K562 (cell line): ENCODE data around the gene BPHL. TPM values are rescaled to one million over a fixed set of nuclear protein-coding genes. Genes with fewer than 3 reads are reported as not detected.

Source experiments
- ATAC-seq: fragments of 200-7000 bp; cut with Tn5 transposase; 3 replicates; pipeline ENCODE4 v1.9.1; 2020; ENCODE audit warnings: moderate library complexity
- BruUV-seq: library from RNA; stranded (reverse); fragments of 400-500 nt; replicated peaks from 2 replicates; lab custom pipeline; 2021; lab: Mats Ljungman, UMichigan
- CTCF ChIA-PET: fragments of 300-600 bp; formaldehyde crosslinking; extraction: SDS; loops from one replicate; lab custom pipeline; 2021; ENCODE audit warnings: low intra/inter-chr PET ratio; lab: Yijun Ruan, JAX
- POLR2A ChIA-PET: fragments of 300-600, 350-650 bp; sonication (Branson Sonifier 250); formaldehyde crosslinking; extraction: SDS; loops from one replicate; lab custom pipeline; 2021; ENCODE audit warnings: antibody characterized with exemption, inconsistent platforms; lab: Yijun Ruan, JAX
- DNase-seq, 4 experiments: peaks; one replicate each; pipeline versions ENCODE4 v3.0.0 to v3.0.0-alpha.2; 2011 to 2018; ENCODE audit warnings: low spot score in 3 of 4, mixed read lengths in 3 of 4; ENCODE audit errors: extremely low read depth in 1 of 4
- FAIRE-seq: peaks from 2 replicates; lab custom pipeline; 2011; peaks lifted over from hg19 to GRCh38; lab: Jason Lieb, UNC
- H2AFZ ChIP-seq: 2 replicates; pipeline ENCODE4 v1.6.0; 2011; ENCODE audit warnings: low read depth, low read length, control low read depth, inconsistent platforms
- H3K27ac ChIP-seq: fragments of 200-600 bp; 3 replicates; pipeline ENCODE4 v1.8.0; 2011; ENCODE audit warnings: low read depth, mild to moderate bottlenecking, control low read depth, inconsistent platforms, low read length, moderate library complexity, mixed read lengths; ENCODE audit errors: extremely low read depth
- H3K27me3 ChIP-seq, 2 experiments: fragments of 300-600 bp in 1 of 2; 2 replicates in 1 of 2; 3 replicates in 1 of 2; pipeline versions ENCODE4 v1.6.0 to v1.8.0; 2011; ENCODE audit warnings: inconsistent platforms in 2 of 2, low read length in 2 of 2, mild to moderate bottlenecking in 1 of 2, mixed read lengths in 1 of 2, moderate library complexity in 1 of 2; ENCODE audit not compliant: control insufficient read depth in 2 of 2, insufficient read depth in 2 of 2
- H3K36me3 ChIP-seq: fragments of 300-600 bp; 3 replicates; pipeline ENCODE4 v1.8.0; 2011; ENCODE audit warnings: mild to moderate bottlenecking, low read length, inconsistent platforms; ENCODE audit not compliant: control insufficient read depth, insufficient read depth
- H3K4me1 ChIP-seq, 2 experiments: fragments of 200-600 bp in 1 of 2; replicated peaks in 1 of 2; 2 replicates in 1 of 2; 3 replicates in 1 of 2; pipeline versions ENCODE4 v1.5.1 to v1.8.0; 2011; ENCODE audit warnings: inconsistent platforms in 2 of 2, low read length in 2 of 2, mild to moderate bottlenecking in 1 of 2, mixed read lengths in 1 of 2, moderate library complexity in 1 of 2; ENCODE audit not compliant: control insufficient read depth in 2 of 2, insufficient read depth in 2 of 2
- H3K4me2 ChIP-seq: 2 replicates; pipeline ENCODE4 v1.6.1; 2011; ENCODE audit warnings: low read length, control low read depth, inconsistent platforms, mixed read lengths; ENCODE audit not compliant: insufficient read depth
- H3K4me3 ChIP-seq: fragments of 200-600 bp; sonication (generic), shearing (Covaris generic); 2 replicates; pipeline ENCODE4 v1.5.1; 2016; ENCODE audit warnings: control low read depth, inconsistent platforms
- H3K79me2 ChIP-seq: fragments of 200-600 bp; 3 replicates; pipeline ENCODE4 v1.8.0; 2011; ENCODE audit warnings: low read length, inconsistent platforms; ENCODE audit not compliant: control insufficient read depth, insufficient read depth
- H3K9ac ChIP-seq, 2 experiments: 2 replicates each; pipeline versions ENCODE4 v1.6.0 to v1.6.1; 2011; ENCODE audit warnings: low read depth in 2 of 2, low read length in 2 of 2, control low read depth in 1 of 2, inconsistent platforms in 1 of 2, mild to moderate bottlenecking in 1 of 2, mixed read lengths in 1 of 2; ENCODE audit not compliant: insufficient read depth in 1 of 2
- H3K9me1 ChIP-seq: one replicate; pipeline ENCODE4 v1.6.0; 2011; ENCODE audit warnings: inconsistent platforms, mild to moderate bottlenecking, low read length, moderate library complexity; ENCODE audit not compliant: control insufficient read depth, insufficient read depth
- H3K9me3 ChIP-seq: replicated peaks from 2 replicates; pipeline ENCODE4 v1.5.1; 2011; ENCODE audit warnings: low read depth, low read length, inconsistent platforms; ENCODE audit not compliant: control insufficient read depth, insufficient read depth
- H4K20me1 ChIP-seq: replicated peaks from 2 replicates; pipeline ENCODE4 v1.6.1; 2011; ENCODE audit warnings: low read length, inconsistent platforms, mixed read lengths; ENCODE audit not compliant: control insufficient read depth, insufficient read depth
- CBFB ChIP-seq: sonication (generic); formaldehyde crosslinking; IDR thresholded peaks from 2 replicates; pipeline ENCODE4 v1.4.0; 2020; ENCODE audit warnings: mild to moderate bottlenecking, missing genetic modification reagents
- CHD4 ChIP-seq: fragments of 200-600 bp; sonication (generic); IDR thresholded peaks from 3 replicates; pipeline ENCODE4 v1.6.1; 2012; ENCODE audit warnings: low read depth, mild to moderate bottlenecking, mixed read lengths, low read length, inconsistent platforms; ENCODE audit not compliant: insufficient read depth, insufficient replicate concordance, poor library complexity, severe bottlenecking
- NR2C2 ChIP-seq, 2 experiments: fragments of 200-800 bp in 1 of 2; sonication (Bioruptor generic) in 1 of 2; sonication (generic) in 1 of 2; formaldehyde crosslinking in 1 of 2; IDR thresholded peaks; 2 replicates each; pipeline versions ENCODE4 v1.6.1 to v1.8.0; 2016 to 2022; ENCODE audit warnings: mild to moderate bottlenecking in 1 of 2, missing compliant biosample characterization in 1 of 2, missing genetic modification characterization in 1 of 2, missing genetic modification reagents in 1 of 2
- YY1 ChIP-seq, 3 experiments: IDR thresholded peaks; 2 replicates each; pipeline ENCODE4 v1.6.1; 2011; ENCODE audit warnings: low read length in 2 of 3, mild to moderate bottlenecking in 2 of 3, moderate library complexity in 2 of 3, borderline replicate concordance in 1 of 3, control low read depth in 1 of 3, low read depth in 1 of 3; ENCODE audit not compliant: insufficient read depth in 3 of 3, insufficient replicate concordance in 2 of 3, control insufficient read depth in 1 of 3, insufficient read length in 1 of 3; ENCODE audit errors: extremely low read depth in 1 of 3
- ZNF584 ChIP-seq: fragments of 200-800 bp; sonication (Bioruptor generic); IDR thresholded peaks from 2 replicates; pipeline ENCODE4 v1.6.1; 2016; ENCODE audit warnings: low read depth, mild to moderate bottlenecking, missing genetic modification characterization, missing compliant biosample characterization
- WGBS: fragments of 100-300 bp; shearing (Covaris generic); methylation state at CpG from one replicate; pipeline ENCODE4 v1.1.6; 2016; ENCODE audit warnings: low coverage, mixed read lengths; ENCODE audit not compliant: insufficient coverage; ENCODE audit errors: missing lambda C conversion rate; 5-methylcytosine and 5-hydroxymethylcytosine counted together
- in situ Hi-C: fragments of 300-500 bp; cut with MboI; formaldehyde crosslinking; loops from 4 replicates; pipeline ENCODE4 v1.15.0; 2018; ENCODE audit warnings: inconsistent platforms, mixed read lengths
- intact Hi-C: fragments of 100-400 bp; cut with micrococcal nuclease; formaldehyde crosslinking; loops from 2 replicates; pipeline ENCODE4 v1.14.2; 2022
- polyA plus RNA-seq, 8 experiments: library from polyadenylated mRNA; depleted of rRNA in 4 of 8; stranded (reverse) in 5 of 8; unstranded in 3 of 8; fragments of >200 nt; fragmentation: Nextera tagmentation in 2 of 8; fragmentation: Illumina TruSeq in 1 of 8; extraction: Ambion mirVana in 2 of 8; extraction: Trizol in 1 of 8; gene quantifications; 2 replicates each; pipeline versions ENCODE4 v1.2.1 to v1.2.3, GENCODE V29; 2011 to 2014; ENCODE audit warnings: inconsistent platforms in 1 of 8, missing spikeins in 1 of 8
- total RNA-seq, 7 experiments: library from RNA; depleted of rRNA in 6 of 7; stranded (reverse); fragments of >200 nt in 6 of 7; fragmentation: Illumina TruSeq in 2 of 7; extraction: Trizol in 2 of 7; gene quantifications; 2 replicates each; pipeline versions ENCODE4 v1.2.1 to v1.2.3, GENCODE V29; 2011 to 2021; ENCODE audit warnings: low replicate concordance in 1 of 7

Gene BPHL
- total and polyA plus RNA-seq, 9 of the 15 experiments (the other 6 are each of a cell fraction or from before 2014, with no cell fraction given), result 3.5 to 17.4 (median 8.2) TPM

DNA sequence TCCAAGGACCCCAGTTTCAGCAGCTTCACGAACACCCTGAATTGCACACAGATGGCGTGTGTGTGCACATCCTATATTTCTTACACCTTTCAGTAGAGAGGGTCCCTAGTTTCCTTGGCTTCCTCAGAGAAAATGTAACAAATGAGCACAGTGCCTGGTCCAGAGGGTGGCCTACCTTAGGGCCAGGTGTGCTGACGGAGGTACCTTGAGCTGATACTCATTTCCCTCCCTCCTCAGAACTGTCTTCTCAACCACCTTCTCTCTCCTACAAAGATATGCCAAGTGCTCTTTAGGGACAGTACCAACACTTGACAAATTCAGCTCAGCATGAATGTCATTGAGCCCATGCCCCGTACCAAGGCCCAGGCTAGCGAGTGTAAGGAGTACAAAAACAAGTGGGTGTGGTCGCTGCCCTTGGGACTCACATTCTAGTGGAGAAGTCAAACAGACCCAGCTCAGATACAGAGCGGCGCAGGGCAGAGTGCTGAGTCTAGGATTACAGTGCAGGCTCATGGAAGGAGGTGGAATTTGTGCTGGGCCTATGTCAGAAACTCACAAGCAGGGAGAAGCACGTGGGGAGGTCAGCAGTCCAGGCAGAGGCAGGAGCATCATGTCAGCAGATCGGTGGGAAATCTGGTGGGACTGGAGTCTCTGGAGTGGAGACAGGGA, 9.6 kb upstream of the BPHL start:
- no peaks in the 10 kb centered on the region for H3K9me3 ChIP-seq
- POLR2A ChIA-PET, result interaction anchor here (0.5 to 3.3 kb wide), 8 partner anchors 7 to 1501 kb away, joined by 3 to 7 read pairs (median 3); partner anchors contain the start of gene BPHL
- 87% methylated on average over 10 of the region's 10 CpGs for whole genome bisulfite sequencing
- H3K4me3 ChIP-seq, result no peak overlapping the region
- H3K9me1 ChIP-seq, result no peaks in the 10 kb centered on the region
- peaks cover 92% of the 10 kb centered on the region for H3K36me3 ChIP-seq
- DNase-seq, result no peak
- H3K9ac ChIP-seq, result peak overlapping the region in 1 of 2 experiments; percentile 52; a peak in 2 of 4 replicates
- no peaks in the 10 kb centered on the region for H3K27me3 ChIP-seq
- TF ChIP-seq NR2C2 (CRISPR knock-in tag; IDR thresholded peaks at IDR 0.05) (no peak), NR2C2 (tag; IDR thresholded peaks at IDR 0.05) (no peak), CHD4 (no peak), CBFB (CRISPR knock-in tag) (no peak), ZNF584 (CRISPR knock-in tag) (no peak), YY1 (IDR thresholded peaks at IDR 0.05; ENCODE audit: borderline replicate concordance in 1 of 3, control insufficient read depth in 1 of 3, extremely low read depth in 1 of 3, insufficient read depth in 3 of 3, insufficient read length in 1 of 3, insufficient replicate concordance in 2 of 3, low read depth in 1 of 3, low read length in 2 of 3) (no peak)
- TF ChIP-seq, all 486 proteins: peak for 0
- Histone ChIP-seq H3K4me2 (no peak overlapping the region), H3K79me2 (no peaks in the 10 kb centered on the region), H4K20me1 (no peaks in the 10 kb centered on the region; the same call in 1 of the 2 replicates), H2AFZ (no peak overlapping the region), H3K4me1 (no peaks in the 10 kb centered on the region), H3K27ac (no peak overlapping the region)
- no peak for FAIRE-seq
- peak; percentile 49 for ATAC-seq
- BruUV-seq, result no TSS peak
- in situ Hi-C loops (no loop called here), intact Hi-C loops (no loop called here)
- CTCF ChIA-PET, result no interaction called here
